Muscle of back (tissue), 11 donors: ENCODE data around the gene SERPINB1. TPM values are rescaled to one million over a fixed set of nuclear protein-coding genes. Genes with fewer than 3 reads are reported as not detected.
A peak's percentile ranks its signal among the peaks of the same experiment; 100 is the strongest.
"Not testable (repeated sequence)": the region's sequence is repeated elsewhere in the genome, so short reads cannot be mapped to it uniquely, and the experiment has no call there.

Experiments
- DNase-seq, 3 donors: peaks; one replicate each; pipeline versions ENCODE4 v3.0.0 to v3.0.0-alpha.2; 2013
- polyA plus RNA-seq, 10 donors: library from polyadenylated mRNA; unstranded; fragments of 120-200 nt; gene quantifications; one replicate each; pipeline ENCODE4 v1.2.1, GENCODE V29; 2013; ENCODE audit not compliant: insufficient read length in 10 of 10

Gene SERPINB1
- polyA plus RNA-seq, 10 donors: 14.5 to 20.3 (median 16.0) TPM

DNA sequence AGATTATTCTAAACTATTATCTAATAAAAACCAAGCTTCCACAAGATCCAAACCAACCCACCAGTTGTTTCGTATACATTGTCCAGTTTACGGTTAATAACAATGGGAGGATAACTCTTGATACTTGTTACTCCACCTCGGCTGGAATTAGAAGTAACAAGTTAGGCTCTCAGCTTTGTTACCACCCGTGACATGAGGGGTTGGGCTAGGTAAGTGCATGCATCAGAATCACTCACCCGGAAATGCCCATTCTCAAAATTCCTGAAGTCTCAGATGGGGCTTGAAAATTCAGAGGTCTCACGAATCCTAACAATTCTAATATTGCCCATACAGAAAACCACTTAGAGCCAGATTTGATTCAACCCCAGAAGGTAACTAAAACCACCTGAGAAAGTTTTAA is 27.0 kb upstream of the SERPINB1 start:
- no peak for DNase-seq

DNA sequence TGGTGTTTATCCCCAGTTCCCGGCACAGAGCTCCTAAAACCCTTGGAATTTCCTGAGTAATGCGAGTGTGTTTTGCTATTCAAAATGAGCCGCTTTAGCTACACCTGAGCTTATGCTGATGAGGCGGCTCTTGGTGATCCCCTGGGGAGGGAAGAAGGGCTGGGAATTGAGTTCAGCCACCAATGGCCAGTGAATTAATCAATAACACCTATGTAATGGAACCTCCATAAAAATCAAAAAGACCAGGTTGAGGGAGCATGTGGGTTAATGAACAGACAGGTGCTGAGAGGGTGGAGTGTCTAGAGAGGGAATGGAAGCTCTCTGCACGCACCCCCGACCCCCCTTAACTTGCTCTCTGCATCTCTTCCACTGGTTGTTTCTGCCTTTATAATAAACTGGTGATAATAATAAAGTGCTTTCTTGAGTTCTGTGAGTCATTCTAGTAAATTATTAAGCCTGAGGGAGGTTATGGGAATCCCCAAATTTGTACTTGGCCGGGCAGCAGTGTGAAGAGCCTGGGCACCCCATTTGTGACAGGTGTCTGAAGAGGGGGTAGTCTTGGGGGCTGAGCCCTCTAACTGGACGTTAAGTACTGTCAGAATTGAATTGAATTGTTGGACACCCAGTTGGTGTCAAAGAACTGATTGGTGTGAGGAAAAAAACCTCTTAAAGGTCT is 24.6 kb upstream of the SERPINB1 start:
- DNase-seq: no peak

DNA sequence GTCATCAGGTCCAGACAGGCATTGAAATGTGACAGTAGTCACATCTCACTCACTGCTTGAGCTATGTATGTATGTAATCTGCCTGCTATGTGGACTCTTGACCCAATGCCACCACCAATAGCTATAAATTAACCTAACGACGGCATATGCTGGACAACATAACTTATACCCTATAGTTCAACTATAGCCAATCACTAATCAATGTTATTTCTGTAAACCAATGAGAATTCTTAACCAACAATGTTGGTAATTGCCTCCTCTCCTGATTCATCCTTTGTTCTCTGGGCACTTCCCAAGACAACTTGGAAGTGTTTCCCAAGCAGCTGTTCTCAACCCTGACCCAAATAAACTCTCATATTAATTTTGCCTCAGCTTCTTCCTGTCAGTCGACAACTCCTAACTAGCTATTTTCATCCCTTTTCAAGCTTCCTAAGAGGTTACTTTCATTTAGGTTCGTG is 24.1 kb upstream of the SERPINB1 start:
- DNase-seq: no peak

DNA sequence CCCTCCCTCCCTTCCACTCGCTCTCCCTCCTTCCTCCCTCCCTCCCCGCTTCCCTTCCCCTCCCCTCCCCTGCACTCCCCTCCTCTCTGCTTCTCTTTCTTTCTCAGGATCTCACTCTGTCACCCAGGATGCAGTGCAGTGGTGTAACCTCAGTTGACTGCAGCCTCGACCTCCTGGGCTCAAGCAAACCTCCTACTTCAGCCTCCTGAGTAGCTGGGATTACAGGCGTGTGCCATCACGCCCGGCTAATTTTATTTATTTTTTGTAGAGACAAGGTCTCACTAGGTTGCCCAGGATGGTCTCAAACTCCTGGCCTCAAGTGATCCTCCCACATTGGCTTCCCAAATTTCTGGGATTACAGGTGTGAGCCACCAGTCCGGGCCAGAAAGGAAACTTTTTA is 23.6 kb upstream of the SERPINB1 start:
- DNase-seq: no peak

DNA sequence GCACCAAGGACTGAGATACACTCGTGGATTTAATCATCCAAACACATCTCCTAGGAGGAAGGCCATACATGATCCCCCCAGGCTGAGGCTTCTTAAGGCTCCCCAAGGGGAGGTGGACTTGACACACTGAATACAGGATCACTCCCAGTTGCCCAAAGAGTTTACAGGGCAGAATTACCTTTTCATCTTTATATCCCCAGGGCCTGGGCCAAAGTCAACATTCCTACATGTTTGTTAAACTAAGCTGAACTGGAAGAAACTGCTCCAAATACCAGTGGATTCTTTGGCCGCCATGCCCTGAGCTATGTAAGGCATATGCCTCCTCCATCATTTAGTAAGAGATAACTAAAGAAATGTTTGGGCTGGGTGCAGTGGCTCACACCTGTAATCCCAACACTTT is 22.2 kb upstream of the SERPINB1 start:
- DNase-seq: no peak

DNA sequence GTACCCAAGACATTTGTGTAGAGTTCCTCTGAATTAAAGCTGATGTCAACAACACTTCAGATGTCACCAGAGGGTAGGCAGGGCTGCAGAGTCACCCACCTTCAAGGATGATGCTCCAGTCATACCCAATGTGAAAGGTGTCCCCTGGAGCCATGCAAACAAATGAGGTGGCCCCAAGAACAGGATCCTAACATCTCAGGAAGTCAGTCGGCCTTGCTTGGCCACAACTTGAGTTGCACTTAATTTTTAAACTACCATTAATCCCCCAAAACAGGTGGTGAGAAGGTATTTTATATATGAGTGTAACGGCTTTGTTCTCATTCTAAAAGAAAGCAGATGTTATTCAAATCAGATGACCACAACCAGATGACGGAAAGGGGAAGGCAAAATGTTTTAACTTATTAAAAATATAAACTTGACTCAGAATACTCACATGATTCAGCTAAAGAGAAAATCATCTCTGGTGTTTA is 21.1 kb upstream of the SERPINB1 start:
- no peak for DNase-seq

DNA sequence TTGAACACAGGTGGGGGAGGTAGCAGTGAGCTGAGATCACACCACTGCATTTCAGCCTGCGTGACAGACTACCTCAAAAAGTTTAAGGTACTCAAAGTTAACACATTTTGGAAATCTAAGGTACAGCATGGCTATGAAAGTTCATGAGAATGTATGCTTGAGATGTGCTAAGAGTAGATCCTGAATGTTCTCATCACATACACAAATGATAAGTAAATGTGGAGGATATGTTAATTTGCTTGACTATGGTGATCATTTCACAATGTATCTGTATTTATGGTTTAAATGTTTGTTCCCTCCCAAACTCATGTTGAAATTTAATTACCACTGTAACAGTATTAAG is 20.1 kb upstream of the SERPINB1 start:
- DNase-seq: no peak

DNA sequence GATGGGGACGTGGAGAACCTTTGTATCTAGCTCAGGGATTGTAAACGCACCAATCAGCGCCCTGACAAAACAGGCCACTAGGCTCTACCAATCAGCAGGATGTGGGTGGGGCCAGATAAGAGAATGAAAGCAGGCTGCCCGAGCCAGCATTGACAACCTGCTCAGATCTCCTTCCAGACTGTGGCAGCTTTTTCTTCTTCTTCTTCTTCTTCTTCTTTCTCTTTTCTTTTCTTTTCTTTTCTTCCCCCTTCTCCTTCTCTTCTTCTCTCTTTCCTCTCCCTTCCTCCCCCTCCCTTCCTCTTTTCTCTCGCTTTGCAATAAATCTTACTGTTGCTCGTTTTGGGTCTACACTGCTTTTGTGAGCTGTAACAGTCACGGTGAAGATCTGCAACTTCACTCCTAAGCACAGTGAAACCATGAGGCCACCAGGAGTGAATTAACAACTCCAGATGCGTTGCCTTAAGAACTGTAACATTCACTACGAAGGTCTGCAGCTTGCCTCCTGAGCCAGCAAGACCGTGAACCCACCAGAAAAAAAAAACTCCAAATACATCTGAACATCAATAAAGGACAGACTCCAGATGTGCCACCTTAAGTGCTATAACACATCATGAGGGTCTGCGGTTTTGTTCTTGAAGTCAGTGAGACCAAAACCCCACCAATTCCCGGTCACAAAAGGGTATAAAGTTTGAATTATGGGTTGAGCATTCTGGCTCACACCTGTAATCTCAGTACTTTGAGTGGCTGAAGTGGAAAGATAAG is 19.6 kb upstream of the SERPINB1 start:
- no peak for DNase-seq

DNA sequence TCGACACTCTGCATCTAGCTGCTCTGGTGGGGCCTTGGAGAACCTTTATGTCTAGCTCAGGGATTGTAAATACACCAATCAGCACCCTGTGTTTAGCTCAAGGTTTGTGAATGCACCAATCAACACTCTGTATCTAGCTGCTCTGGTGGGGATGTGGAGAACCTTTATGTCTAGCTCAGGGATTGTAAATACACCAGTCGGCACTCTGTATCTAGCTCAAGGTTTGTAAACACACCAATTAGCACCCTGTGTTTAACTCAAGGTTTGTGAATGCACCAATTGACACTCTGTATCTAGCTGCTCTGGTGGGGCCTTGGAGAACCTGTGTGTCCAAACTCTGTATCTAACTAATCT is 19.0 kb upstream of the SERPINB1 start:
- not testable (repeated sequence) for DNase-seq

DNA sequence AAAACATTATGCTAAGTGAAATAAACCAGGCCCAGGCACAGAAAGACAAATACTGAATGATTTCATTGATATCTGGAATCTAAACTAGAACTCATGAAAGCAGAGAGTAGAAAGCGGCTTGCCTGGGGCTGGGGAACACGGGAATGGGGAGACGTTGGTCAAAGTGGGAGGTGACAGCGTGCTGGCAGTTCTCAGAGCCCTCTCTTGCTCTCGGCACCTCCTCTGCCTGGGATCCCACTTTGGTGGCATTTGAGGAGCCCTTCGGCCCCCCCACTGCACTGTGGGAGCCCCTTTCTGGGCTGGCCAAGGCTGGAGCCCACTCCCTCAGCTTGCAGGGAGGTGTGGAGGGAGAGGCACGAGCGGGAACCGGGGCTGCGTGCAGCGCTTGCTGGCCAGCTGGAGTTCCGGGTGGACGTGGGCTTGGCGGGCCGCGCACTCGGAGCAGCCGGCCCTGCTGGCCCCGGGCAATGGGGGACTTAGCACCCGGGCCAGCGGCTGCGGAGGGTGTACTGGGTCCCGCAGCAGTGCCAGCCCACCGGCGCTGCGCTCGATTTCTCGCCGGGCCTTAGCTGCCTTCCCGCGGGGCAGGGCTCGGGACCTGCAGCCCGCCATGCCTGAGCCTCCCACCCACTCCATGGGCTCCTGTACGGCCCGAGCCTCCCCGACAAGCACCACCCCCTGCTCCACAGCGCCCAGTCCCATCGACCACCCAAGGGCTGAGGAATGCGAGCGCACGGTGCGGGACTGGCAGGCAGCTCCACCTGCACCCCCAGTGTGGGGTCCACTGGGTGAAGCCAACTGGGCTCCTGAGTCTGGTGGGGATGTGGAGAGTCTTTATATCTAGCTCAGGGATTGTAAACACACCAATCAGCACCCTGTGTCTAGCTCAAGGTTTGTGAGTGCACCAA is 18.4 kb upstream of the SERPINB1 start:
- not testable (repeated sequence) for DNase-seq

DNA sequence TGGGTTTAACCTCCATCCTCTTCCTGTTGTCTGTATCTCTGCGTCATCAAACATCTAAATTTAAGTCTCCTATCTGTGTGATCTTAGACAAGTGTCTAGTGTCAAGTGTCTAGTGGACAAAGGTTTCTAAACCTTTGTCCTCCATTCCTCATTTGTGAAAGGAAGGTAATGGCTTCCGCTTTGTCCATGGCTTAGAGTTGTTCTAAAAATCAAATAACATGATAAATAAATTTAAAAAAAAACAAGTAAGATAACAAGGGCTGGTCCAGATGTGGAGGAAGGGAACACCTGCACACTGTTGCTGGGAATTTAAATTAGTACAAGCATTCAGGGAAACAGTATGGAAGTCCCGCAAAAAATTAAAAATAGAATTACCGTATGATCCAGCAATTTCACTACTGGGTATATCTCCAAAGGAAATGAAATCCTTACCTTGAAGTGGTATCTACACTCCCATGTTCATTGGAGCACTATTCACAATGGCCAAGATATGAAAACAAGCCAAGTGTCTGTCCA is 17.6 kb upstream of the SERPINB1 start:
- no peak for DNase-seq

DNA sequence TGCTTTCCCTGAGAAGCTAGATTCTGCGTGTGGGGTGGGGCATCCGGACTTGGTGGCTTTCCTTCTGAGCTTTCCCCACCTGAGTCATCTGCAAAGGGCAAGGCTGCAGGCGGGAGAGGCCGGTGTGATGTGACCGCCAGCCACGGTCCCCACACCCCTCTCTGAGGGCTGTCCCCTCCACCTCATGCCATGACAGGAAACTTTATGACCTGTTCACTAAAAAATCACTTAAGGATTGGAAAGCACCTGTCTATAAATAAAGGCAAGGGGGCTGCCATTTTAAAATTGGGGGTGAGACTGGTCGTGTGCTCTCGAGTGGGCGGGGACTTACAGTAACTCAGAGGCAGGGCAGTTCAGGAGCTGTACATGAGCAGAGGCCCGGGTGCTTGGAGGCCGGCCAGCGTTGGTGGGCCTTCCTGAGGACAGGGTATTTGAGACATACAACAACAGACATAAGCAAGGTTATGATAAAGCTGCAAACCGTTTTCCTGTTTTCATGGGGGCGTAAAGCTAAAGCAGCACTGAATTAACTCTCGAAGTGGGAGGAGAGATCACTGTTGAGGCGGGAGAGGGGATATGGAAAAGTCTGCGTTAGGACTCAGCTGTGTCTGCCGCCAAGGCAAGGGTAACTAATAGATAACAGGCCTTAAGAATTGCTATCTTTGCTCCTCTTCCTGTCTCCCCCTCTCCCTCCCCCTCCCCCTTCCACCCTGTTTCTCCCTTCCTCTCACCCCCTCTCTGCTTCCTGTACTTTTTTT is 16.1 kb upstream of the SERPINB1 start:
- DNase-seq: peak; percentile 63 to 86 (median 77)

DNA sequence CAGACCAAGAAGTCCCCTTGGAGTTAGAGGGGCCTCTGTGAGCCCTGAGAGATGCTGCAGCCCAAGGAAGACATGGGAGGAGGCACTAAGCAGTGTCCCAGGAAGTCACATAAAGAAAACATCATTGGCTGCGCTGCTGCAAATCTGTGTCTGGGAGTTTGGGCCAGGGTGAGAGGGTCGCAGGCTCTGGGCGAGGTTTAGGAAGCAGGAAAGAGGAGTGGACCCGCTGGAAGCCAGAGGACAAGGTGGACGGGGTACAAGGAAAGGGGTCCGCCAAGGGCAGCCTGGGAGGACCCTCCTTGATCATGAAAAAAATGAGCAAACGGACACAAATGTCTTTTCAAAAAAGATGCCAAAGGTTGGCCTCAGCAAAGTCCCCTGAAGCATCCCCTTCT is 15.5 kb upstream of the SERPINB1 start:
- no peak for DNase-seq

DNA sequence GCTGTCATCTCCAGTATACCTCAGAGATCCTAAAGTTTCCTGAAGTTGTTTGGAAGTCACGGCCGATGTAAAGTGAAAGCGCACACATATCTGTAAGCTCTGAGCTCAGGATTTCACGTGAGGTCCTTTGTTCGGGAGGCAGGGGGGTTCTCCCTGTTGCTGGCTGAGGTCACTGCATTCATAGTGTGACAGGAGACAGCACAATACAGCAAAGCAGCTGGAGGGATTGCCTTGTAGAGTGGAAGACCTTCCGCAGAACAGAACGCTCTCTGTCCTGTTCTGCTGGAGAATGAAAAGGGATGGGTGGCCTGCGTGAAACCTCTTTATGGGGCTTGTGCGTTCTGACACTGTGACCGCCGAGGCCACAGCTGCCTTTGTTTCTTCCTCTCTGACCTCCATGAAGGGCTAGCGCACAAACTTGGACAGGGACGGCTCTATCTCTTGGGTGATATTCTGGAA is 13.4 kb upstream of the SERPINB1 start:
- peak in 2 of 3 donors; percentile 56 to 76 for DNase-seq

DNA sequence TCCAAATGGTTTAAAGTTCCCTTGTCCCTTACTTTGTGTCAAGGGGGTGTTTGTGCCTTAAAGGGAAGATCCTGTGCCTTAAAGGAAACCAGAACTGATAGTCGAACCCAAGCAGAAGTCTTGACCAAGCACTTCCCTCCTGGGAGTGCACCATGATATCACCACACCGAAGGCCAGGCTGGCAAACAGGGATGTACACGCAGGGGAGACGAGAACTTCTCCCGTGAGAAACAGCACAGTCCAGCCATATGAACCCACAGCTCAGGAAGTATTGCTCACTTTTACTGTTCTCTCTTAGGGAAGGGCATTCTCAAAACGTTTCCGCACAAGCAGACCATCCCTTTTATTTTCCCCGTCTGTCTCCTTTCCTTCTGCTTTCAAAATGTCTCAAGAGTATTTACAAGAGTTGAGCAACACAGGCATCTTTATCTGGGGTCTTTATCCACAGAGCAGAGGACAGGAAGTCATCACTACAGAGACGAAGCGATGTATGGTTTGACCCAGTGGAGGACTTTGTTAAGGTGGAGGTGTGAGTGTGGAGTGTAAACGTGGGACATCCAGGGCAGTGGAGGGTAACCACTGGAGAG is 12.8 kb upstream of the SERPINB1 start:
- peak in 1 of 3 donors; percentile 70 for DNase-seq

DNA sequence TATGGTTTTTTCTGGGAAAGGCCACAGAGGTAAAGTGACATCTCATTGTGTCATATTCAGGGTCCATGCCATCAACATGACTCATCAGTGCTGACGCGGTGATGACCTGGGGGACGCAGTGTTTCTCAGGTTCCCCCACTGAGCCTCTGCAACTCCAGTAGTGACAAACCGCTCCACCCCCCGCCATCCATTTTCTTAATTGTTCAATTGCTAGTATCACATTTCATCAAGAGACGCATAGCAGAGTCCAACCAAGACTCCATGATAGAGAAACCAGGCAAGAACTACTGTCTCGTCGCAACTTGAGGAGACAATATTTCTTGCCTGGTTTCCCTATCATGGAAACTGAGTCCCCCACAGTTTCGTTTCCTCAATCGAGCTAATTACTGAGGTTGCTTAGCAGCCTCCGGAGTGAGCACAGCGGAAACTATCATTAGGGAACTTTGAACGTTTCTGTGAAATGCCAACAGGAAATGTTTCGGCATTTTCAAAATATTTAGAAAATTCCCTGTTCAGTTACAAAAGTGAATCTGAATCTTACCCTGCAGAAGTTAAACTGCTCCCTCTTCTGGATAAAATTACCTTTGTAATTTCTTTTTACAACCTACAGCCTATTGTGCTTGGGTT is 12.2 kb upstream of the SERPINB1 start:
- DNase-seq: peak; percentile 67 to 82 (median 80)

DNA sequence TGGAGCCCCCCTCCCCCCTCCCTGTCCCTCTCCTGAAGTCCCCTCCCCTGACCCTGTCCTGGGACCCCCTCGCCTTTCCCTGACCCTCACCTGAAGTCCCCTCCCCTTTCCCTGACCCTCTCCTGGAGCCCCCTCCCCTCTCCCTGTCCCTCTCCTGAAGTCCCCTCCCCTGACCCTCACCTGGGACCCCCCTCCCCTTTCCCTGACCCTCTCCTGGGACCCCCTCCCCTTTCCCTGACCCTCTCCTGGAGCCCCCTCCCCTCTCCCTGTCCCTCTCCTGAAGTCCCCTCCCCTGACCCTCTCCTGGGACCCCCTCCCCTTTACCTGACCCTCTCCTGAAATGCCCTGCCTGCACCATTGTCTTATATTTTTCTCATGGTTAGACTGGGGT is 11.7 kb upstream of the SERPINB1 start:
- not testable (repeated sequence) for DNase-seq

DNA sequence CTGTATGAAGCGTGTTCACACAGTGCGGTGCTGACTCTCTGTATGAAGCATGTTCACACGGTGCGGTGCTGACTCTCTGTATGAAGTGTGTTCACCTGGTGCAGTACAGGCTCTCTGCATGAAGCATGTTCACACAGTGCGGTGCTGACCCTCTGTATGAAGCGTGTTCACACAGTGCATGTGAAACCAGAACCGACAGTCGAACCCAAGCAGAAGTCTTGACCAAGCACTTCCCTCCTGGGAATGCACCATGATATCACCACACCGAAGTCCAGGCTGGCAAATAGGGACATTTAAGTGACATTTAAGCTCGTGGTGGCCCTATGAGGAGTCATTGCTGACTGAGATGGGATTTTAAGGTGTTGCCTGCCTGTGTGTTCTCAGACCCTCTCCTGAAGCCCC is 11.3 kb upstream of the SERPINB1 start:
- no peak for DNase-seq

DNA sequence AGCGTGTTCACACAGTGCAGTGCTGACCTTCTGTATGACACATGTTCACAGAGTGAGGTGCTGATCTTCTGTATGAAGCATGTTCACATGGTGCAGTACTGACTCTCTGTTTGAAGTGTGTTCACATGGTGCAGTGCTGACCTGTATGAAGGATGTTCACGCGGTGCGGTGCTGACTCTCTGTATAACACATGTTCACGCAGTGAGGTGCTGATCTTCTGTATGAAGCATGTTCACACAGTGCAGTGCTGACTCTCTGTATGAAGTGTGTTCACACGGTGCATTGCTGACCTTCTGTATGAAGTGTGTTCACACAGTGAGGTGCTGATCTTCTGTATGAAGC is 10.8 kb upstream of the SERPINB1 start:
- no peak for DNase-seq

DNA sequence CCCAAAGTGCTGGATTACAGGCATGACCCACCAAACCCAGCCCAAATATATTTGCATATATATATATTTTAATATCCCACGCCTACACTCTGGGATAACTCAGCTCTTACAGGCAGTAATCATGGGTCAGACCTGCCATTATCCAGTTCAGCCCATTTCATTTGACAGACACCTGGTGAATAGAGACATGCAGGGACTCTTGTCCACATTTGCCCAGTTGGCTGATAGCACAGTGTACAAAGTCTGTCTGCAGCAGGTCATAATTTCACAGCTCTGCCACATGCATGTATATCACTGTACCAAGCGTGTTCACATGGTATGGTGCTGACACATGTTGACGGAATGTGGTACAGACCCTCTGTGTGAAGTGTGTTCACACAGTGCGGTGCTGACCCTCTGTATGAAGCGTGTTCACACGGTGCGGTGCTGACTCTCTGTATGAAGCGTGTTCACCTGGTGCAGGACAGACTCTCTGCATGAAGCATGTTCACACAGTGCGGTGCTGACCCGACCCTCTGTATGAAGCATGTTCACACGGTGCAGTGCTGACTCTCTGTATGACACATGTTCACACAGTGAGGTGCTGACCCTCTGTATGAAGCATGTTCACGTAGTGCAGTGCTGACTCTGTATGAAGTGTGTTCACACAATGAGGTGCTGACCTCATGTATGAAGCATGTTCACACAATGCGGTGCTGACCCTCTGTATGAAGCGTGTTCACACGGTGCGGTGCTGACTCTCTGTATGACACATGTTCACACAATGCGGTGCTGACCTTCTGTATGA is 10.3 kb upstream of the SERPINB1 start:
- DNase-seq: no peak
